ENCODE results near the gene CHD9NB. TPM values are rescaled to one million over a fixed set of nuclear protein-coding genes. Genes with fewer than 3 reads are reported as not detected.

CHD9NB gene
- total and polyA plus RNA-seq, 2 of the 4 experiments (the other 2 are of a cell fraction) = 0.94 to 1.1 TPM

- peak overlapping the region; percentile 1 for H3K4me3 ChIP-seq (ENCODE audit: insufficient read depth, low read depth, low read length)
- H4K5ac ChIP-seq (ENCODE audit: low read depth, low read length) = peak overlapping the region; percentile 25
- in situ Hi-C loops (cut with MboI; ENCODE audit: low sequenced_read_pairs) (no loop called here), intact Hi-C loops (cut with micrococcal nuclease) (no loop called here), dilution Hi-C loops (cut with HindIII; ENCODE audit: low sequenced_read_pairs, unreplicated experiment) (no loop called here)
- no peak overlapping the region for H3K23ac ChIP-seq (ENCODE audit: low read depth, low read length)
- H3K4me2 ChIP-seq (ENCODE audit: low read depth, low read length) = peak overlapping the region; percentile 66
- peaks cover 12% of the 10 kb centered on the region for H3K4me1 ChIP-seq (ENCODE audit: control insufficient read depth, insufficient read depth, low read length)
- H4K20me1 ChIP-seq (ENCODE audit: insufficient read depth, low read length) = peaks cover 9% of the 10 kb centered on the region
- H2AK5ac ChIP-seq (ENCODE audit: low read depth, low read length) = peak overlapping the region; percentile 81; the same call in 1 of the 2 replicates
- no peaks in the 10 kb centered on the region for H3K36me3 ChIP-seq (ENCODE audit: control insufficient read depth, insufficient read depth, low read length)
- peaks cover 5 to 44% of the 10 kb centered on the region in 2 experiments; a peak in 2 of 4 replicates for H3K79me1 ChIP-seq (ENCODE audit: low read depth in 1 of 2, low read length in 2 of 2)
- no TSS peak for BruUV-seq (replicated peaks)
- no peaks in the 10 kb centered on the region for H3K27me3 ChIP-seq (ENCODE audit: control insufficient read depth, insufficient read depth, low read length)
- H3K9me3 ChIP-seq (ENCODE audit: control insufficient read depth, insufficient read depth, low read length) = no peaks in the 10 kb centered on the region
- WGBS, 2 experiments (ENCODE audit: extremely low coverage in 2 of 2, insufficient read length in 1 of 2) = no CpG with 5 or more reads among the region's 9 CpGs
- H3K9me1 ChIP-seq (ENCODE audit: insufficient read depth, low read length) = no peaks in the 10 kb centered on the region; the same call in 1 of the 2 replicates
- POLR2A ChIA-PET (ENCODE audit: unreplicated experiment) = no interaction called here
- peak overlapping the region; percentile 53; the same call in 1 of the 2 replicates for H3K18ac ChIP-seq (ENCODE audit: low read depth, low read length)
- CTCF ChIA-PET = interaction anchor here (2.0 to 2.6 kb wide), 2 partner anchors 29 to 45 kb away, joined by 8 to 13 read pairs; partner anchors contain the start of gene CHD9
- H4K8ac ChIP-seq (ENCODE audit: low read depth in 2 of 2, low read length in 2 of 2) = peak overlapping the region in 1 of 2 experiments; percentile 79; a peak in 3 of 4 replicates
- H3K27ac ChIP-seq (ENCODE audit: insufficient read depth, low read length) = peak overlapping the region; percentile 39; the same call in 1 of the 2 replicates
- H3K14ac ChIP-seq (replicated peaks; ENCODE audit: low read depth, low read length) = 0 out of 2 replicates have a peak overlapping the region, but pooled peaks have one; percentile 43
- peak overlapping the region; percentile 24; the same call in 1 of the 2 replicates for H3K9ac ChIP-seq (ENCODE audit: low read depth, low read length)
- peak overlapping the region; percentile 79 for H2BK5ac ChIP-seq (ENCODE audit: low read depth, low read length, poor library complexity, severe bottlenecking)
- H2BK15ac ChIP-seq (ENCODE audit: low read depth, low read length) = no peak overlapping the region; the same call in 1 of the 3 replicates
- H3K56ac ChIP-seq (ENCODE audit: extremely low read depth, insufficient read depth, low read length) = no peak overlapping the region; the same call in 1 of the 2 replicates
- H2BK120ac ChIP-seq (ENCODE audit: low read depth, low read length) = peak overlapping the region; percentile 58; the same call in 1 of the 2 replicates
- peak overlapping the region; percentile 62 for H4K91ac ChIP-seq (ENCODE audit: insufficient read depth, low read depth, low read length)
- peak overlapping the region; percentile 12 for H3K4ac ChIP-seq (ENCODE audit: low read depth, low read length)
- H2BK20ac ChIP-seq (ENCODE audit: low read depth, low read length) = 0 out of 2 replicates have a peak overlapping the region, but pooled peaks have one; percentile 5
- H2AFZ ChIP-seq (replicated peaks; ENCODE audit: low read length, poor library complexity) = peak overlapping the region; percentile 88
- DNase-seq = no peak
- no peak for ATAC-seq (ENCODE audit: low read depth)
- H2AK9ac ChIP-seq (replicated peaks; ENCODE audit: low read depth, low read length, poor library complexity) = peak overlapping the region; percentile 86
- TF ChIP-seq RCOR1 (IDR thresholded peaks at IDR 0.05; ENCODE audit: insufficient replicate concordance, low read length) = no peak
- no peak for TF ChIP-seq CTCF (conservative IDR thresholded peaks at IDR 0.05; ENCODE audit: low read depth, low read length)
- no peak for TF ChIP-seq RFX5 (IDR thresholded peaks at IDR 0.05; ENCODE audit: low read depth, low read length)
- no peak for TF ChIP-seq BHLHE40 (IDR thresholded peaks at IDR 0.05; ENCODE audit: low read depth, low read length)
- TF ChIP-seq USF2 (IDR thresholded peaks at IDR 0.05; ENCODE audit: low read depth, low read length) = no peak
- TF ChIP-seq ELK1 (IDR thresholded peaks at IDR 0.05; ENCODE audit: borderline replicate concordance, low read depth, low read length) = no peak
- no peak for TF ChIP-seq SMC3 (IDR thresholded peaks at IDR 0.05; ENCODE audit: low read depth, low read length)
- no peak for TF ChIP-seq MAFK (IDR thresholded peaks at IDR 0.05; ENCODE audit: low read depth, low read length)
- TF ChIP-seq NFE2L2 (IDR thresholded peaks at IDR 0.05; ENCODE audit: low read depth, low read length) = no peak
- TF ChIP-seq RAD21 (IDR thresholded peaks at IDR 0.05; ENCODE audit: low read length) = no peak
- no peak; the same call in 1 of the 2 replicates for TF ChIP-seq FOS (IDR thresholded peaks at IDR 0.05; ENCODE audit: low read depth, low read length)
- no peak for TF ChIP-seq MAZ (IDR thresholded peaks at IDR 0.05; ENCODE audit: borderline replicate concordance, low read depth, low read length)
- TF ChIP-seq POLR2A (IDR thresholded peaks at IDR 0.05; ENCODE audit: low read depth, low read length) = no peak
- TF ChIP-seq CHD1 (IDR thresholded peaks at IDR 0.05; ENCODE audit: low read depth, low read length) = no peak
Observed at GRCh38 chr16:53100131-53100748, 47.5 kb upstream of the CHD9NB start.

Data from IMR-90 (cell line).